Aorta (tissue), 5 donors: ENCODE measurements around the gene MAN1A1. TPM values are rescaled to one million over a fixed set of nuclear protein-coding genes. Genes with fewer than 3 reads are reported as not detected.
A peak's percentile ranks its signal among the peaks of the same experiment; 100 is the strongest.

Experiments used
- ATAC-seq: fragments of 200-7000 bp; cut with Tn5 transposase; one replicate; pipeline ENCODE4 v1.9.1; 2022; ENCODE audit warnings: moderate library complexity; ENCODE audit not compliant: low FRiP score
- DNase-seq, 2 donors: peaks; one replicate each; pipeline ENCODE4 v3.0.0-alpha.2; 2020
- H3K27ac ChIP-seq, 2 donors: one replicate each; pipeline ENCODE4 v1.5.1; 2013; ENCODE audit warnings: low read length in 2 of 2, mild to moderate bottlenecking in 2 of 2, moderate library complexity in 2 of 2, control low read depth in 1 of 2, inconsistent platforms in 1 of 2, low read depth in 1 of 2
- H3K27me3 ChIP-seq, 2 donors: one replicate each; pipeline ENCODE4 v1.6.1; 2013; ENCODE audit warnings: control low read depth in 1 of 2, low read length in 1 of 2, mild to moderate bottlenecking in 1 of 2, moderate library complexity in 1 of 2; ENCODE audit not compliant: insufficient read depth in 2 of 2, control insufficient read depth in 1 of 2
- H3K36me3 ChIP-seq, 2 donors: one replicate each; pipeline ENCODE4 v1.6.1; 2013; ENCODE audit warnings: control low read depth in 1 of 2, low read length in 1 of 2, mild to moderate bottlenecking in 1 of 2; ENCODE audit not compliant: insufficient read depth in 2 of 2, control insufficient read depth in 1 of 2
- H3K4me1 ChIP-seq, 2 donors: one replicate each; pipeline ENCODE4 v1.6.1; 2013; ENCODE audit warnings: low read length in 2 of 2, control low read depth in 1 of 2, mild to moderate bottlenecking in 1 of 2, moderate library complexity in 1 of 2; ENCODE audit not compliant: insufficient read depth in 2 of 2, control insufficient read depth in 1 of 2
- H3K4me3 ChIP-seq, 2 donors: one replicate each; pipeline ENCODE4 v1.5.1; 2013; ENCODE audit warnings: low read length in 2 of 2, control low read depth in 1 of 2, mild to moderate bottlenecking in 1 of 2
- H3K9me3 ChIP-seq: one replicate; pipeline ENCODE4 v1.6.1; 2013; ENCODE audit warnings: mild to moderate bottlenecking, low read length; ENCODE audit not compliant: control insufficient read depth
- WGBS, 2 donors: extraction: QIAGEN DNeasy Blood & Tissue Kit; methylation state at CpG; one replicate each; pipeline ENCODE4 v1.1.7; 2013; 5-methylcytosine and 5-hydroxymethylcytosine counted together
- intact Hi-C, 2 donors: fragments of 100-400 bp; cut with DNase I; formaldehyde crosslinking; loops; one replicate each; pipeline versions ENCODE4 v1.14.2 to v1.15.0; 2022
- polyA plus RNA-seq, 2 donors: library from polyadenylated mRNA; stranded (reverse); fragments of 200-250 nt; gene quantifications; one replicate each; pipeline ENCODE4 v1.2.3, GENCODE V29; 2013
- total RNA-seq, 2 donors: library from RNA; stranded (reverse); fragmentation: NEBNext Ultra II Directional; extraction: Animal tissue kit (Norgen Biotek cat#: 25700); gene quantifications; one replicate each; pipeline ENCODE4 v1.2.1, GENCODE V29; 2021
- donor health status: healthy with polysubstance abuse.
- donor health status: Bipolar disorder and iron deficiency.
- donor health status: DM: no; HTN: no; CAD: no.
- donor health status: DM: no; HTN: no; CAD: no.
- donor health status: DM: yes; HTN: yes; CAD: no.

MAN1A1 gene
- total and polyA plus RNA-seq, 4 donors: 22.2 to 76.0 (median 40.2) TPM

- Histone ChIP-seq H3K36me3 (no peaks in the 10 kb centered on the region), H3K27ac (no peak overlapping the region), H3K4me3 (no peak overlapping the region), H3K4me1 (peaks cover 0 to 2% of the 10 kb centered on the region in 2 donors), H3K27me3 (no peaks in the 10 kb centered on the region), H3K9me3 (no peaks in the 10 kb centered on the region)
- intact Hi-C loops: no loop called here
- no peak for DNase-seq
- 92 to 99% methylated on average over 1 of the region's 1 CpG for WGBS, 2 donors
- no peak for ATAC-seq
These were observed 30.8 kb downstream of the MAN1A1 start for GRCh38 chr6:119318730-119319129.

GRCh38 chr6:119318176-119318575 is 31.4 kb downstream of the MAN1A1 start:
- Histone ChIP-seq H3K9me3 (no peaks in the 10 kb centered on the region), H3K4me3 (no peak overlapping the region), H3K36me3 (no peaks in the 10 kb centered on the region), H3K27ac (no peak overlapping the region), H3K4me1 (no peaks in the 10 kb centered on the region), H3K27me3 (no peaks in the 10 kb centered on the region)
- WGBS, 2 donors: 53 to 100% methylated on average over 1 of the region's 1 CpG
- ATAC-seq: no peak
- intact Hi-C loops: no loop called here
- no peak for DNase-seq

- intact Hi-C loops: no loop called here
- no peaks in the 10 kb centered on the region for H3K27me3 ChIP-seq
These were observed 32.6 kb downstream of the MAN1A1 start for GRCh38 chr6:119317007-119317406.

GRCh38 chr6:119314885-119315272 is 34.7 kb downstream of the MAN1A1 start:
- Histone ChIP-seq H3K9me3 (no peaks in the 10 kb centered on the region), H3K27ac (no peak overlapping the region), H3K4me1 (no peaks in the 10 kb centered on the region), H3K36me3 (no peaks in the 10 kb centered on the region), H3K4me3 (no peak overlapping the region), H3K27me3 (no peaks in the 10 kb centered on the region)
- DNase-seq (no peak), ATAC-seq (no peak)
- intact Hi-C loops: no loop called here
- 54% methylated on average over 5 of the region's 5 CpGs for WGBS, 2 donors

More at GRCh38 chr6:119317007-119317406, 32.6 kb downstream of the MAN1A1 start:
- Histone ChIP-seq H3K4me1 (no peaks in the 10 kb centered on the region), H3K36me3 (no peaks in the 10 kb centered on the region), H3K4me3 (no peak overlapping the region), H3K27ac (no peak overlapping the region), H3K9me3 (no peaks in the 10 kb centered on the region)
- ATAC-seq: no peak
- no peak for DNase-seq
- WGBS, 2 donors: 96 to 98% methylated on average over 4 of the region's 4 CpGs

- Histone ChIP-seq H3K4me3 (no peak overlapping the region), H3K4me1 (no peaks in the 10 kb centered on the region), H3K27me3 (no peaks in the 10 kb centered on the region), H3K27ac (no peak overlapping the region), H3K9me3 (no peaks in the 10 kb centered on the region), H3K36me3 (no peaks in the 10 kb centered on the region)
- intact Hi-C loops: no loop called here
- ATAC-seq: peak; percentile 24
- DNase-seq: no peak
- 82 to 85% methylated on average over 10 of the region's 10 CpGs for WGBS, 2 donors
These were observed 35.4 kb downstream of the MAN1A1 start for GRCh38 chr6:119313937-119314884.

- Histone ChIP-seq H3K36me3 (no peaks in the 10 kb centered on the region), H3K27me3 (no peaks in the 10 kb centered on the region), H3K4me1 (no peaks in the 10 kb centered on the region), H3K9me3 (no peaks in the 10 kb centered on the region), H3K27ac (no peak overlapping the region), H3K4me3 (no peak overlapping the region)
- DNase-seq (no peak), ATAC-seq (peak; percentile 58)
- intact Hi-C loops: no loop called here
- 90 to 92% methylated on average over 4 of the region's 4 CpGs for WGBS, 2 donors
These were observed 36.7 kb downstream of the MAN1A1 start for GRCh38 chr6:119312875-119313338.

GRCh38 chr6:119312441-119312840 is 37.1 kb downstream of the MAN1A1 start:
- no peak overlapping the region for H3K4me3 ChIP-seq
- intact Hi-C loops: no loop called here
- 96 to 97% methylated on average over 4 of the region's 4 CpGs for WGBS, 2 donors
- no peaks in the 10 kb centered on the region for H3K4me1 ChIP-seq
- DNase-seq (no peak), ATAC-seq (no peak)
- no peaks in the 10 kb centered on the region for H3K27me3 ChIP-seq
- no peaks in the 10 kb centered on the region for H3K9me3 ChIP-seq
- no peak overlapping the region for H3K27ac ChIP-seq
- no peaks in the 10 kb centered on the region for H3K36me3 ChIP-seq

- no peak for ATAC-seq
- Histone ChIP-seq H3K9me3 (no peaks in the 10 kb centered on the region), H3K27me3 (no peaks in the 10 kb centered on the region), H3K4me1 (no peaks in the 10 kb centered on the region), H3K36me3 (no peaks in the 10 kb centered on the region), H3K4me3 (no peak overlapping the region), H3K27ac (no peak overlapping the region)
- 93 to 94% methylated on average over 8 of the region's 8 CpGs for WGBS, 2 donors
- intact Hi-C loops: no loop called here
- DNase-seq: no peak
These were observed 37.9 kb downstream of the MAN1A1 start for GRCh38 chr6:119311514-119312142.
